HEK293 (cell line): Measurements from ENCODE around the gene EHD1.

Experiments used
- HOXC10 ChIP-seq: sonication (generic); formaldehyde crosslinking; IDR thresholded peaks from 2 replicates; pipeline ENCODE4 v1.8.1; 2023; ENCODE audit warnings: mild to moderate bottlenecking, missing genetic modification reagents
- KLF8 ChIP-seq: fragments of 450-650 bp; formaldehyde crosslinking; IDR thresholded peaks from 2 replicates; pipeline ENCODE4 v1.5.1; 2016; ENCODE audit warnings: missing biosample characterization, missing genetic modification characterization
- PRDM10 ChIP-seq: fragments of 450-650 bp; formaldehyde crosslinking; IDR thresholded peaks from 2 replicates; pipeline ENCODE4 v1.5.1; 2016; ENCODE audit warnings: missing biosample characterization, missing genetic modification characterization
- SP2 ChIP-seq: fragments of 450-650 bp; formaldehyde crosslinking; IDR thresholded peaks from 2 replicates; pipeline ENCODE4 v1.5.1; 2016; ENCODE audit warnings: missing biosample characterization, missing genetic modification characterization
- TRIM28 ChIP-seq: IDR thresholded peaks from 2 replicates; pipeline ENCODE4 v1.6.1; 2011; ENCODE audit warnings: low read length, control low read depth, borderline replicate concordance
- YY1 ChIP-seq: fragments of 450-650 bp; formaldehyde crosslinking; IDR thresholded peaks from 2 replicates; pipeline ENCODE4 v1.5.1; 2018; ENCODE audit warnings: missing biosample characterization, missing genetic modification characterization
- ZBTB20 ChIP-seq: fragments of 450-650 bp; formaldehyde crosslinking; IDR thresholded peaks from 2 replicates; pipeline ENCODE4 v1.5.1; 2016; ENCODE audit warnings: missing biosample characterization, missing genetic modification characterization
- ZNF112 ChIP-seq: fragments of 450-650 bp; formaldehyde crosslinking; IDR thresholded peaks from 2 replicates; pipeline ENCODE4 v1.5.0; 2017; ENCODE audit warnings: missing biosample characterization, missing genetic modification characterization
- ZNF114 ChIP-seq: fragments of 450-650 bp; formaldehyde crosslinking; IDR thresholded peaks from 2 replicates; pipeline ENCODE4 v1.5.0; 2017; ENCODE audit warnings: missing biosample characterization, missing genetic modification characterization
- ZNF157 ChIP-seq: fragments of 450-650 bp; formaldehyde crosslinking; IDR thresholded peaks from 2 replicates; pipeline ENCODE4 v1.5.1; 2016; ENCODE audit warnings: missing biosample characterization, missing genetic modification characterization
- ZNF169 ChIP-seq: fragments of 450-650 bp; formaldehyde crosslinking; IDR thresholded peaks from 2 replicates; pipeline ENCODE4 v1.5.1; 2016; ENCODE audit warnings: missing biosample characterization, missing genetic modification characterization
- ZNF239 ChIP-seq: fragments of 450-650 bp; formaldehyde crosslinking; IDR thresholded peaks from 2 replicates; pipeline ENCODE4 v1.5.1; 2016; ENCODE audit warnings: missing biosample characterization, missing genetic modification characterization
- ZNF266 ChIP-seq: fragments of 450-650 bp; formaldehyde crosslinking; IDR thresholded peaks from 2 replicates; pipeline ENCODE4 v1.5.1; 2016; ENCODE audit warnings: missing biosample characterization, missing genetic modification characterization, low read depth
- ZNF324 ChIP-seq: fragments of 450-650 bp; formaldehyde crosslinking; IDR thresholded peaks from 2 replicates; pipeline ENCODE4 v1.5.1; 2016; ENCODE audit warnings: missing biosample characterization, missing genetic modification characterization
- ZNF354C ChIP-seq: fragments of 450-650 bp; formaldehyde crosslinking; IDR thresholded peaks from 2 replicates; pipeline ENCODE4 v1.5.1; 2016; ENCODE audit warnings: missing biosample characterization, missing genetic modification characterization, low read depth, borderline replicate concordance
- ZNF391 ChIP-seq: fragments of 450-650 bp; formaldehyde crosslinking; IDR thresholded peaks from 2 replicates; pipeline ENCODE4 v1.5.1; 2016; ENCODE audit warnings: low read depth, missing biosample characterization, missing genetic modification characterization, borderline replicate concordance
- ZNF416 ChIP-seq: fragments of 450-650 bp; formaldehyde crosslinking; IDR thresholded peaks from 2 replicates; pipeline ENCODE4 v1.5.1; 2016; ENCODE audit warnings: missing biosample characterization, missing genetic modification characterization
- ZNF433 ChIP-seq: fragments of 450-650 bp; formaldehyde crosslinking; IDR thresholded peaks from 2 replicates; pipeline ENCODE4 v1.5.1; 2016; ENCODE audit warnings: missing biosample characterization, missing genetic modification characterization, low read depth
- ZNF558 ChIP-seq: fragments of 450-650 bp; formaldehyde crosslinking; IDR thresholded peaks from 2 replicates; pipeline ENCODE4 v1.5.1; 2016; ENCODE audit warnings: missing biosample characterization, missing genetic modification characterization
- ZNF600 ChIP-seq: fragments of 450-650 bp; formaldehyde crosslinking; IDR thresholded peaks from 2 replicates; pipeline ENCODE4 v1.5.1; 2016; ENCODE audit warnings: missing biosample characterization, missing genetic modification characterization
- ZNF658 ChIP-seq: fragments of 450-650 bp; formaldehyde crosslinking; IDR thresholded peaks from 2 replicates; pipeline ENCODE4; 2016; ENCODE audit warnings: missing biosample characterization, missing genetic modification characterization
- ZSCAN30 ChIP-seq: fragments of 450-650 bp; IDR thresholded peaks from 2 replicates; pipeline ENCODE4 v1.5.1; 2018; ENCODE audit warnings: missing biosample characterization, mild to moderate bottlenecking, missing genetic modification characterization, moderate library complexity
- ZXDB ChIP-seq: fragments of 450-650 bp; formaldehyde crosslinking; IDR thresholded peaks from 2 replicates; pipeline ENCODE4 v1.5.1; 2016; ENCODE audit warnings: missing biosample characterization, missing genetic modification characterization
- TF ChIP-seq, protein P1 (sequence below): fragments of 450-650 bp; formaldehyde crosslinking; IDR thresholded peaks from 2 replicates; pipeline ENCODE4 v1.5.1; 2016; ENCODE audit warnings: missing biosample characterization, missing genetic modification characterization
- TF ChIP-seq, protein P2 (sequence below): fragments of 450-650 bp; formaldehyde crosslinking; IDR thresholded peaks from 2 replicates; pipeline ENCODE4 v1.5.1; 2016; ENCODE audit warnings: missing biosample characterization, missing genetic modification characterization
- TF ChIP-seq, protein P3 (sequence below): fragments of 450-650 bp; formaldehyde crosslinking; optimal IDR thresholded peaks from 2 replicates; pipeline ENCODE3; 2016; ENCODE audit warnings: missing biosample characterization, mild to moderate bottlenecking, missing genetic modification characterization
- TF ChIP-seq, protein P4 (sequence below): fragments of 450-650 bp; formaldehyde crosslinking; conservative IDR thresholded peaks from 2 replicates; pipeline ENCODE4 v1.5.1; 2016; ENCODE audit warnings: low read depth, missing biosample characterization, missing genetic modification characterization

The EHD1 gene

GRCh38 chr11:64803158-64803845, 75.1 kb downstream of the EHD1 start, which contains the start of gene MAP4K2 (continued):
- TF ChIP-seq, protein P1, sequence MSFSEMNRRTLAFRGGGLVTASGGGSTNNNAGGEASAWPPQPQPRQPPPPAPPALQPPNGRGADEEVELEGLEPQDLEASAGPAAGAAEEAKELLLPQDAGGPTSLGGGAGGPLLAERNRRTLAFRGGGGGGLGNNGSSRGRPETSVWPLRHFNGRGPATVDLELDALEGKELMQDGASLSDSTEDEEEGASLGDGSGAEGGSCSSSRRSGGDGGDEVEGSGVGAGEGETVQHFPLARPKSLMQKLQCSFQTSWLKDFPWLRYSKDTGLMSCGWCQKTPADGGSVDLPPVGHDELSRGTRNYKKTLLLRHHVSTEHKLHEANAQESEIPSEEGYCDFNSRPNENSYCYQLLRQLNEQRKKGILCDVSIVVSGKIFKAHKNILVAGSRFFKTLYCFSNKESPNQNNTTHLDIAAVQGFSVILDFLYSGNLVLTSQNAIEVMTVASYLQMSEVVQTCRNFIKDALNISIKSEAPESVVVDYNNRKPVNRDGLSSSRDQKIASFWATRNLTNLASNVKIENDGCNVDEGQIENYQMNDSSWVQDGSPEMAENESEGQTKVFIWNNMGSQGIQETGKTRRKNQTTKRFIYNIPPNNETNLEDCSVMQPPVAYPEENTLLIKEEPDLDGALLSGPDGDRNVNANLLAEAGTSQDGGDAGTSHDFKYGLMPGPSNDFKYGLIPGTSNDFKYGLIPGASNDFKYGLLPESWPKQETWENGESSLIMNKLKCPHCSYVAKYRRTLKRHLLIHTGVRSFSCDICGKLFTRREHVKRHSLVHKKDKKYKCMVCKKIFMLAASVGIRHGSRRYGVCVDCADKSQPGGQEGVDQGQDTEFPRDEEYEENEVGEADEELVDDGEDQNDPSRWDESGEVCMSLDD (tag by site-specific recombination) = no peak
- no peak for TF ChIP-seq HOXC10
- no peak for TF ChIP-seq ZNF324
- TF ChIP-seq ZNF433 (tag by site-specific recombination) = no peak
- TF ChIP-seq, protein P2, sequence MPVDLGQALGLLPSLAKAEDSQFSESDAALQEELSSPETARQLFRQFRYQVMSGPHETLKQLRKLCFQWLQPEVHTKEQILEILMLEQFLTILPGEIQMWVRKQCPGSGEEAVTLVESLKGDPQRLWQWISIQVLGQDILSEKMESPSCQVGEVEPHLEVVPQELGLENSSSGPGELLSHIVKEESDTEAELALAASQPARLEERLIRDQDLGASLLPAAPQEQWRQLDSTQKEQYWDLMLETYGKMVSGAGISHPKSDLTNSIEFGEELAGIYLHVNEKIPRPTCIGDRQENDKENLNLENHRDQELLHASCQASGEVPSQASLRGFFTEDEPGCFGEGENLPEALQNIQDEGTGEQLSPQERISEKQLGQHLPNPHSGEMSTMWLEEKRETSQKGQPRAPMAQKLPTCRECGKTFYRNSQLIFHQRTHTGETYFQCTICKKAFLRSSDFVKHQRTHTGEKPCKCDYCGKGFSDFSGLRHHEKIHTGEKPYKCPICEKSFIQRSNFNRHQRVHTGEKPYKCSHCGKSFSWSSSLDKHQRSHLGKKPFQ (tag by site-specific recombination) = no peak
- no peak for TF ChIP-seq ZNF157 (tag by site-specific recombination)
- TF ChIP-seq, protein P3, sequence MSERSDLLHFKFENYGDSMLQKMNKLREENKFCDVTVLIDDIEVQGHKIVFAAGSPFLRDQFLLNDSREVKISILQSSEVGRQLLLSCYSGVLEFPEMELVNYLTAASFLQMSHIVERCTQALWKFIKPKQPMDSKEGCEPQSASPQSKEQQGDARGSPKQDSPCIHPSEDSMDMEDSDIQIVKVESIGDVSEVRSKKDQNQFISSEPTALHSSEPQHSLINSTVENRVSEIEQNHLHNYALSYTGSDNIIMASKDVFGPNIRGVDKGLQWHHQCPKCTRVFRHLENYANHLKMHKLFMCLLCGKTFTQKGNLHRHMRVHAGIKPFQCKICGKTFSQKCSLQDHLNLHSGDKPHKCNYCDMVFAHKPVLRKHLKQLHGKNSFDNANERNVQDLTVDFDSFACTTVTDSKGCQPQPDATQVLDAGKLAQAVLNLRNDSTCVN (tag by site-specific recombination) = peak; percentile 27
- no peak for TF ChIP-seq ZNF416 (tag by site-specific recombination)
- TF ChIP-seq, protein P4, sequence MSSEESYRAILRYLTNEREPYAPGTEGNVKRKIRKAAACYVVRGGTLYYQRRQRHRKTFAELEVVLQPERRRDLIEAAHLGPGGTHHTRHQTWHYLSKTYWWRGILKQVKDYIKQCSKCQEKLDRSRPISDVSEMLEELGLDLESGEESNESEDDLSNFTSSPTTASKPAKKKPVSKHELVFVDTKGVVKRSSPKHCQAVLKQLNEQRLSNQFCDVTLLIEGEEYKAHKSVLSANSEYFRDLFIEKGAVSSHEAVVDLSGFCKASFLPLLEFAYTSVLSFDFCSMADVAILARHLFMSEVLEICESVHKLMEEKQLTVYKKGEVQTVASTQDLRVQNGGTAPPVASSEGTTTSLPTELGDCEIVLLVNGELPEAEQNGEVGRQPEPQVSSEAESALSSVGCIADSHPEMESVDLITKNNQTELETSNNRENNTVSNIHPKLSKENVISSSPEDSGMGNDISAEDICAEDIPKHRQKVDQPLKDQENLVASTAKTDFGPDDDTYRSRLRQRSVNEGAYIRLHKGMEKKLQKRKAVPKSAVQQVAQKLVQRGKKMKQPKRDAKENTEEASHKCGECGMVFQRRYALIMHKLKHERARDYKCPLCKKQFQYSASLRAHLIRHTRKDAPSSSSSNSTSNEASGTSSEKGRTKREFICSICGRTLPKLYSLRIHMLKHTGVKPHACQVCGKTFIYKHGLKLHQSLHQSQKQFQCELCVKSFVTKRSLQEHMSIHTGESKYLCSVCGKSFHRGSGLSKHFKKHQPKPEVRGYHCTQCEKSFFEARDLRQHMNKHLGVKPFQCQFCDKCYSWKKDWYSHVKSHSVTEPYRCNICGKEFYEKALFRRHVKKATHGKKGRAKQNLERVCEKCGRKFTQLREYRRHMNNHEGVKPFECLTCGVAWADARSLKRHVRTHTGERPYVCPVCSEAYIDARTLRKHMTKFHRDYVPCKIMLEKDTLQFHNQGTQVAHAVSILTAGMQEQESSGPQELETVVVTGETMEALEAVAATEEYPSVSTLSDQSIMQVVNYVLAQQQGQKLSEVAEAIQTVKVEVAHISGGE (tag by site-specific recombination) = no peak
- TF ChIP-seq ZNF114 (tag by site-specific recombination) = no peak
- 0 out of 2 replicates have a peak, but pooled peaks have one; percentile 44 for TF ChIP-seq ZBTB20 (tag by site-specific recombination)
- TF ChIP-seq ZNF600 (tag by site-specific recombination) = 0 out of 2 replicates have a peak, but pooled peaks have one; percentile 60
- no peak for TF ChIP-seq ZNF169
- TF ChIP-seq ZNF558 (tag by site-specific recombination) = no peak
- peak; percentile 25; the same call in 1 of the 2 replicates for TF ChIP-seq ZXDB (tag by site-specific recombination)
- peak; percentile 67 for TF ChIP-seq SP2 (tag by site-specific recombination)
- TF ChIP-seq ZNF354C (tag by site-specific recombination) = no peak
- TF ChIP-seq ZNF266 (tag by site-specific recombination) = no peak
- no peak for TF ChIP-seq YY1
- no peak for TF ChIP-seq ZSCAN30 (tag by site-specific recombination)
- TF ChIP-seq ZNF391 (tag by site-specific recombination) = no peak
- TF ChIP-seq PRDM10 (tag by site-specific recombination) = peak; percentile 95
- no peak for TF ChIP-seq ZNF112 (tag by site-specific recombination)
- TF ChIP-seq ZNF658 (tag by site-specific recombination) = no peak
- no peak for TF ChIP-seq ZNF239 (tag by site-specific recombination)
- TF ChIP-seq TRIM28 = no peak
- peak; percentile 19; the same call in 1 of the 2 replicates for TF ChIP-seq KLF8 (tag by site-specific recombination)
